Ecto neural progenitor cell (in vitro differentiated cells): ENCODE data around the gene CACNA2D2.

Source experiments
- DNase-seq: peaks from one replicate; pipeline ENCODE4 v3.0.0-alpha.2; 2018; ENCODE audit warnings: low spot score

Gene CACNA2D2

GRCh38 chr3:50325497-50326181 lies 177.8 kb downstream of the CACNA2D2 start:
- no peak for DNase-seq

DNA sequence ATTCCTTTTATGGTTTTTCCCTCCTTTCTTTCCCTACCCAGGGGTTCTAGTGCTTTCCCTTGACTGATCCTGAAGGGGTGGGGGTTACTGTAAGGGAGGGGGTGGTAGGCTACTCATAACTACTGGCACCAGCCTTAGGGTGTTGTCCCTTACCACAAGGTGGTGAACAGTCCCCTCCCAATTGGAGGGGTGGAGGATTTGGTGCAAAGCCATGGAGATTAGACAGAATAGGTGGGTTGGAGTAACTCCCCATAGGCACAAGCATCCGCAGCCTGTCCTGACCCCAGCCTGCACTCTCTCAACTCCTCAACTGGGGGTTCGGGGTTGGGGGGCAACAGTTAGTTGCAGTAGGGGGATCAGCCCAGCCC lies 178.3 kb downstream of the CACNA2D2 start:
- no peak for DNase-seq

- peak; percentile 87 for DNase-seq
Measured at GRCh38 chr3:50324351-50325112, 178.9 kb downstream of the CACNA2D2 start.

DNA sequence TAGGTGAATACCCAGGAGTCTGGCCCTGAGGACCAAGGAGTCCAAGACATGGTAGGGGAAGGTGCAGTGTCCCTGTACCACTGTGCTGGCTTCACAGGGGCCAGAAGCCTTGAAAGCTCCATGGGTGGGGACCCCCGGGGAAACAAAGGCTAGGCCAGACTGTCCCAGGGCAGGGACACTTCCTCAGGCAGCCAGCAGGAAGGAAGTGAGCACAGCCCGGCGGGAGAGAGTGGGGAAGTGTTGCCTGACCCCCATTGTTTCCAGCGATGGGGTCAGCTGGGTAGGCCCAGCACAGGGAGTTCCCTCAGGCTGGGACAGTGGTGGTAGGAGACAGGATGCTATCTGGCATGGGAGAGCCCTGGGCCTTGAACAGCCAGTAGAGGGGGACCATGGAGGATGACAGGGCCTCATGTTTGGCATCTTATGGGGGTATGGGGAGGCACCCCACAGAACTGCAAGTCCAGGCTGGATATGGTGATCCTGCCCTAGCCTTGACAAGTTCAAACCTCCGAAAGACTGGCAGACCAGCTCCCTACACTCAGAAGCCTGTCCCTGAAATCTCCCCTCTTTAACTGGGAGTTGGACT lies 179.7 kb downstream of the CACNA2D2 start:
- no peak for DNase-seq

DNA sequence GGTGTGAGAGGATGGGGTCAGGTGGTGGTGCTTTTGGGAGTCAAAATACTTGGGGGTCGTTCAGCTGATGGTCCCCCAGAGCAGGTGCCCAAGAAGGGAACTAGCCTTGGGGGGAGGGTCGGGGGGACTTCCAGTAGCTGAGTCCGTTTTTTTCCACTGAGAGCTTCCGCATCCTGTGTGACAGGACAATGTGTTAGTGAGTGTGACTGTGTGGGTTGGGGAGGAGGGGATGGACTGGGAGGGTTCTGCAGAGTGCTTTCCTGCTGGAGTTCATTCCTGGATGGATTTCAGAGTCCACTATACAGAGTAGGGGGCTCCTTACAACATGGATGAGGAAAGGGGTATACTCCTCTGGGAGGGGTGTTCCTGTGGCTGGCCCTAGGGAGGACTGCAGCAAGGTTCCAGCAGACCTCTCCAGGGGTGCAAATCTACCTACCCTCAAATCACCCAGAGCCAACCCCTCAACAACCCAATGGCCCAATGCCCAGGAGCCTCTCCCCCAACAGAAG lies 180.3 kb downstream of the CACNA2D2 start:
- DNase-seq = no peak

DNA sequence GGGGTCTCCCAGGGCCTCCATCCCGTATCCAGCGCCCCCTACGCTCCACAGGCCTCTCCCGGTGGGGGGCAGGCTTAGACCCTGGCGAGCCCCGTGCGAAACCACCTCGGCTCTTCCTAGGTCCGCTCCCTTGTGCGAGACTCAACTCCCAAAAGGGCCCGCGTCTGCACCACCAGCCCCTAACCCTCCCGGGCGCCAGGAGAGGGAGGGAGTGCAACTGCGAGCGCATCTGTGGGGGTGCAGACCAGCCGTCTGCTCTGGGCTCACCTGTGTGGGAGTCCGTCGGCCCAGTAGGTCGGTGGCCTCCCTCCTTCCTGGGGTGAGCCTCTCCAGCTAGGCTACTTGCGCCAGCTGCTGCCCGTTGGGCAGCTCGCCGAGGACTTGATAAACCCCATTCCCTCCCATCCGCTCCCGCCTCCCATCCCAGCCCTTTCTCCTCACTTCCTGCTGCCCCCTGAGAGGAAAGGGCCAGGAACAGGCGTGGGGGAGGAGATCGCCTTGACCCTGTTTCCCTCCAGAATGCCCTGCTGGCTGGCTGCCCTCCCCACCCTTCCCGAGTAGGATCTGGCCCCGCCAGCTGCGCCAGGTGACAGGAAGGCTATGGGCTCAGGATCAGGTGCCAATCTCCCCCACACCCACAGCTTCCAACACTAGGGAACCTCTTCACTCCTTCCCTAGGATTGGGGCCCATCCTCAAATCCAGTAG lies 180.9 kb downstream of the CACNA2D2 start, which contains the start of gene HYAL2:
HYAL2 (minus strand) TSS at position 360 of the 706 bp plus-strand sequence. CDS start 2,256 bp downstream, outside the sequence.
- peak; percentile 68 for DNase-seq

- DNase-seq = no peak
Measured at GRCh38 chr3:50322115-50322385, 181.4 kb downstream of the CACNA2D2 start.

- DNase-seq = peak; percentile 95
Measured at GRCh38 chr3:50321336-50322114, 181.9 kb downstream of the CACNA2D2 start.

DNA sequence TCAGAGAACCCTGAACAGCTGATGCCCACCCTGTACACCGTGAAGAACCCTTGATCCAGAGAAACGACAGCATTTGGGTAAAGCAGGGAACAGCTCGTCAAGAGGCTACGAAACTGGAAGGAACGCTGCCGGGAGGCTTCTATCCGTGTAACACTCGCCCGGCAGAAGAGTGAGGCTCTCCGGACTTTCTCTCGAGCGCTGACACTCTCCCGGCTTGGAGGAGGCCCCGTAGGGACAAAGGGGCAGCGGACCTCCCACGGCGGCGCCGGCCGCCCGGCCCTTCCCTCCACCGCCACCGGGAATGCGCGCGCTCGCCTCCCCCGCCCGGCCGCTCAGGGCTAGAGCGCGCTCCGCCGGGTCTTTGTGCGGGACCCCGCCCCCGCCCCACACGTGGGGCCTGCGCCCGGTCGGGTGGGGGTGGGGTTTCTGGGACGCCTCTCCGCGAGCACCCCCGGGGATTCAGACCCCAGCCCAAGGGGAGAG lies 182.5 kb downstream of the CACNA2D2 start:
- DNase-seq = peak; percentile 95

DNA sequence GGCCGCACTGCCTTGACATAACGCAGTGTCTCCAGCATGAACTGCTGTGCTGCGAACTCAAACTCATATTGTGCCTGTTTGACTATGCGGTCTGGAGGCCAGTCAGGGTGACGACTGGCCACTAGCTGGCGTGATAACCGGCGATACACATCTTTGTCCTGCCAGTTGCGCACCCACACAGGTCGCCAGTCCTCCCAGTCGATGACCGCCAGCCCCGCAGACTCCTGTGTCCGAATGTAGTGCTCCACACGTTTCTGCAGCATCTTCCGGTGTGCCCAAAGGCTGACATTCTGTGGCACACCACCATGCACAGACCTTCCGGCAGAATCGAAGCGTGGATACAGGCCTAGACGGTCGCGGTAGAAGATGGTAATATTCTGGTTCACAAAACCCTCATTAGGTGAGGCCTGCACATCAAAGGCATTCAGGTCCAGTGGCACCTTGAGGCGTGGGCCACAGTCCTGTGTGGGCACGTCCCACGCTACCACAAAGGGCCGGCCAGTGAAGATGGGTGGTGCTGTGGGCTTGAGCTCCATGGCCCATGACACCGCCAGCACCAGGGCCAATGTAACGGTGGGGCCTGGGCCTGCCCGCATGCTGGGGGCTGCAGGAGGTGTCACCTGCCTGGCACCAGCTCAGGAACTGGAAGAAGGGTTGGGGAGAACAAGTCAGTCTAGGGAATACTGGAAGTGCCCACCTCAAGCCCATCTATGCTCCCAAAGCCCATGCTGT lies 183.4 kb downstream of the CACNA2D2 start:
- no peak for DNase-seq

GRCh38 chr3:50319181-50319893 lies 184.1 kb downstream of the CACNA2D2 start:
- no peak for DNase-seq

DNA sequence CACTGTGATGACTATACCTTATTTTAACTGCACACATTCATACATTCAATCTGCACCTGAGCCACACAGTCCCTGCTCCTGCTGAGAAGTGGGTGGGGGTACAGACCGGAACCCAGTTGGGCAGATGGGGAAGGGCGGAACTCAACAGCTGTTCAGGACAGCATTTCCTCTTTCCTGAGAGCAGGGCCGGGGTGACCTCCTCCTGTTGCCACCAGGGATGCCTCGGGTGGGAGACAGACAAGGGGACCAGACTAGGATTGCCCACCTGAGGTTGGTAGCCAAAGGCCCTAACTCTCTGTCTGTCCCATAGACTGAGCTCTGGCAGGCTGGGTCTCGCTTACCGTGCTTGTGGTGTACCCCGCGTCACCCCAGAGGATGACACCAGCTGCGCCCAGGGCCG lies 184.8 kb downstream of the CACNA2D2 start:
- DNase-seq = no peak

DNA sequence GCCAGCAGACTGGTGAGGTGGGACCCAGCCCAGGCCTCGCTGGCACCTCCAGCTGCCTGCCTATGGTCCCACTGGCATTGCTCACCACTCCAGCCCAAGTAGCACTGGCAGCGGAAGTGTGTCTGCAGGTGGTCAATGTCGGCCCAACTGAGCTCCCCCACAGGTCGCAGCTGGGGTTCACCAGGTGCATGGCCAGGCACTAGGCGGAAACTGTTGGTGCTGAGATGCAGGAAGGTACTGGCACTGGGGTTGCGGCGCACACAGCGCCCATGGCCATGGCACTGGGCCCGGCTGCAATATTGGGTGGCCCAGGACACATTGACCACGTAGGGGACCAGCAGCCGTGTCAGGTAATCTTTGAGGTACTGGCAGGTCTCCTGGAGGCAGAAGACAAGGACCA lies 185.3 kb downstream of the CACNA2D2 start:
- no peak for DNase-seq

DNA sequence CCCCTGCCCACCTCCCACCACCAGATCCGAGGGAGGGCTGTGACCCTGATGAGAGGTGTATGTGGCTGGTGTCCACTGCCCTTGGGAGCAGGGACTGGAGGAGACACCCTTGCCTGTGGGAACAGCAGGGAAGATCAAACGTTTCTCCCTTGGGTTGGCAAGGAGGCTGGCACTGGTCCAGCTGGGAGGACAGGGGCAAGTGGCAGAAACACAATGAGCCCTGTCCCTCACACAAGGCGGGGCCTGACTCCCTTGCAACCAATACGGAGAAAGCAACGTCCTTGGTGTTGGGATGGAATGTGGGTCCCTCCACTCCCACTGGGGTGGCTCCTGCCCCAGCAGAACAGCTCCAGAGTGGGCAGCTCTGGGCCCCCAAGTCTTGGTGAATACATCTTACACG lies 186.1 kb downstream of the CACNA2D2 start:
- no peak for DNase-seq

- no peak for DNase-seq
Measured at GRCh38 chr3:50316657-50317242, 186.7 kb downstream of the CACNA2D2 start.

GRCh38 chr3:50314816-50315215 lies 188.6 kb downstream of the CACNA2D2 start:
- no peak for DNase-seq

- DNase-seq = no peak
Measured at GRCh38 chr3:50314342-50314741, 189.1 kb downstream of the CACNA2D2 start.
